ENCODE results near the gene ZNF618. TPM values are rescaled to one million over a fixed set of nuclear protein-coding genes. Genes with fewer than 3 reads are reported as not detected.

ZNF618 gene
- total RNA-seq, 2 donors from 2014 or later: 11.9 to 17.1 TPM

- H3K27me3 ChIP-seq: no peaks in the 10 kb centered on the region
- 46 to 50% methylated on average over 3 of the region's 3 CpGs for WGBS, 2 donors
- ATAC-seq (no peak), DNase-seq (no peak)
- no peak overlapping the region for H3K27ac ChIP-seq
- TF ChIP-seq, protein P1, sequence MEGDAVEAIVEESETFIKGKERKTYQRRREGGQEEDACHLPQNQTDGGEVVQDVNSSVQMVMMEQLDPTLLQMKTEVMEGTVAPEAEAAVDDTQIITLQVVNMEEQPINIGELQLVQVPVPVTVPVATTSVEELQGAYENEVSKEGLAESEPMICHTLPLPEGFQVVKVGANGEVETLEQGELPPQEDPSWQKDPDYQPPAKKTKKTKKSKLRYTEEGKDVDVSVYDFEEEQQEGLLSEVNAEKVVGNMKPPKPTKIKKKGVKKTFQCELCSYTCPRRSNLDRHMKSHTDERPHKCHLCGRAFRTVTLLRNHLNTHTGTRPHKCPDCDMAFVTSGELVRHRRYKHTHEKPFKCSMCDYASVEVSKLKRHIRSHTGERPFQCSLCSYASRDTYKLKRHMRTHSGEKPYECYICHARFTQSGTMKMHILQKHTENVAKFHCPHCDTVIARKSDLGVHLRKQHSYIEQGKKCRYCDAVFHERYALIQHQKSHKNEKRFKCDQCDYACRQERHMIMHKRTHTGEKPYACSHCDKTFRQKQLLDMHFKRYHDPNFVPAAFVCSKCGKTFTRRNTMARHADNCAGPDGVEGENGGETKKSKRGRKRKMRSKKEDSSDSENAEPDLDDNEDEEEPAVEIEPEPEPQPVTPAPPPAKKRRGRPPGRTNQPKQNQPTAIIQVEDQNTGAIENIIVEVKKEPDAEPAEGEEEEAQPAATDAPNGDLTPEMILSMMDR (IDR thresholded peaks at IDR 0.05): no peak
- no peak for TF ChIP-seq POLR2A (IDR thresholded peaks at IDR 0.05)
- H3K4me1 ChIP-seq: peaks cover 24% of the 10 kb centered on the region
- intact Hi-C loops (cut with DNase I): no loop called here
- no peaks in the 10 kb centered on the region for H3K36me3 ChIP-seq (replicated peaks in 1 of 2; ENCODE audit: insufficient read depth in 1 of 2, low read depth in 2 of 2)
- no peak overlapping the region for H3K4me3 ChIP-seq
- peaks cover 0 to 9% (median 0%) of the 10 kb centered on the region in 3 donors for H3K9me3 ChIP-seq
Observed at GRCh38 chr9:113928269-113928668, 52.2 kb downstream of the ZNF618 start.

GRCh38 chr9:113929634-113930389, 53.7 kb downstream of the ZNF618 start:
- H3K4me1 ChIP-seq: peaks cover 27% of the 10 kb centered on the region
- H3K36me3 ChIP-seq (replicated peaks in 1 of 2; ENCODE audit: insufficient read depth in 1 of 2, low read depth in 2 of 2): no peaks in the 10 kb centered on the region
- WGBS, 2 donors: 28 to 31% methylated on average over 6 of the region's 6 CpGs
- no peak overlapping the region for H3K4me3 ChIP-seq
- ATAC-seq (peak; percentile 79), DNase-seq (peak in 1 of 4 donors; percentile 6)
- H3K27ac ChIP-seq: peak overlapping the region in 3 of 4 donors; percentile 38 to 63 (median 57)
- intact Hi-C loops (cut with DNase I): no loop called here
- no peaks in the 10 kb centered on the region for H3K27me3 ChIP-seq
- peaks cover 0 to 9% (median 0%) of the 10 kb centered on the region in 3 donors for H3K9me3 ChIP-seq
- TF ChIP-seq POLR2A (IDR thresholded peaks at IDR 0.05): no peak
- TF ChIP-seq, protein P1 (IDR thresholded peaks at IDR 0.05): no peak

GRCh38 chr9:113930390-113930783, 54.3 kb downstream of the ZNF618 start:
- Histone ChIP-seq H3K4me1 (peaks cover 27% of the 10 kb centered on the region), H3K9me3 (peaks cover 0 to 9% (median 0%) of the 10 kb centered on the region in 3 donors), H3K36me3 (replicated peaks in 1 of 2; ENCODE audit: insufficient read depth in 1 of 2, low read depth in 2 of 2) (no peaks in the 10 kb centered on the region), H3K27ac (peak overlapping the region in 3 of 4 donors; percentile 38 to 63 (median 57)), H3K27me3 (no peaks in the 10 kb centered on the region), H3K4me3 (no peak overlapping the region)
- intact Hi-C loops (cut with DNase I): no loop called here
- WGBS, 2 donors: 51 to 61% methylated on average over 5 of the region's 5 CpGs
- DNase-seq (no peak), ATAC-seq (no peak)
- TF ChIP-seq, protein P1 (IDR thresholded peaks at IDR 0.05): no peak

DNA sequence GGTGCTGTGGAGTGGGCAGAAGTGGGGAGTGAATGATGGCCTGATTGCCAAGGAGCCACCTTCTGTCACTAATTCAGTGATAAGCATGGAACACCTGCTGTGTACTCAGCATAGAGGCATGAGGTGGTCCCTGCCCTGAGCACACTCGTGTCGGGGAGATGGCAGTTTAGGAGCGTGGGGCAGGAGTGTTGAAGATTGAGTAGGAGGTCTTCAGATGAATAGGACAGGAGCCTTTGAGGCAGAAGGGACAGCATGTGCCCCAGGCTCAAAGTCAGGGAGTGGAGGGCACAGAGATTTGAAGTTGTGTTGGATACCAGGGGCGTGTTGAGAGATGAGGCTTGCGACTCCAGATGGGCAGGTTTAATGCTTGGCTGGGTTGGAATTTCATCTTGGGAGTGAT, 55.0 kb downstream of the ZNF618 start:
- Histone ChIP-seq H3K27me3 (no peaks in the 10 kb centered on the region), H3K4me1 (peaks cover 27% of the 10 kb centered on the region), H3K36me3 (replicated peaks in 1 of 2; ENCODE audit: insufficient read depth in 1 of 2, low read depth in 2 of 2) (no peaks in the 10 kb centered on the region), H3K4me3 (no peak overlapping the region), H3K27ac (no peak overlapping the region), H3K9me3 (peaks cover 0 to 9% (median 0%) of the 10 kb centered on the region in 3 donors)
- intact Hi-C loops (cut with DNase I): no loop called here
- ATAC-seq (no peak), DNase-seq (peak in 1 of 4 donors; percentile 5)
- TF ChIP-seq, protein P1 (IDR thresholded peaks at IDR 0.05): no peak
- TF ChIP-seq POLR2A (IDR thresholded peaks at IDR 0.05): no peak
- WGBS, 2 donors: 90 to 94% methylated on average over 5 of the region's 5 CpGs

DNA sequence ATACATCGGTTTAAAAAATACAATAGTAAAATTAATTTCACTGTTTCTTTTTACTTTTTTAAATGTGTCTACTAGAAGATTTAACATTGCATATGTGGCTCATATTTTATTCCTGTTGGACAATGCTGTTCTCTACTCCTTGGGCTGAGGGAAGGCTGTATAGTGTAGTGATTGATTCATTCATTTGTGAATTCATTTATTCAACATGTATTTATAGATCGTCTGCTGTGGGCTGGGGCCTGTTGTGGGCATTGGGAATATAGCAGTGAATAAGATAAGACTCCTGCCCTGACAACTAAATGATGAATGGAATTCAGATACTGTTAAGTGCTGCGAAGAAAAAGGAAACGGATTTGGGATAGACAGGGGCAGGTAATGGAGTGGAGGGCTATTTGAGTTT, 55.7 kb downstream of the ZNF618 start:
- no peak for ATAC-seq
- Histone ChIP-seq H3K27ac (no peak overlapping the region), H3K36me3 (replicated peaks in 1 of 2; ENCODE audit: insufficient read depth in 1 of 2, low read depth in 2 of 2) (no peaks in the 10 kb centered on the region), H3K9me3 (peaks cover 0 to 9% (median 0%) of the 10 kb centered on the region in 3 donors), H3K4me1 (peaks cover 27% of the 10 kb centered on the region), H3K27me3 (no peaks in the 10 kb centered on the region), H3K4me3 (no peak overlapping the region)
- intact Hi-C loops (cut with DNase I): no loop called here
- no peak for DNase-seq
- TF ChIP-seq, protein P1 (IDR thresholded peaks at IDR 0.05): no peak
- TF ChIP-seq POLR2A (IDR thresholded peaks at IDR 0.05): no peak
- 64 to 79% methylated on average over 4 of the region's 4 CpGs for WGBS, 2 donors
